GM19193 (cell line): ENCODE results near the gene PXDN.

ENCODE experiments used
- POLR2A ChIP-seq: IDR thresholded peaks from 4 replicates; pipeline ENCODE4 v1.6.1; 2011; ENCODE audit not compliant: insufficient read depth, insufficient read length; ENCODE audit errors: extremely low read depth

Gene PXDN

GRCh38 chr2:1613078-1613445, 131.3 kb downstream of the PXDN start:
- TF ChIP-seq POLR2A: no peak

DNA sequence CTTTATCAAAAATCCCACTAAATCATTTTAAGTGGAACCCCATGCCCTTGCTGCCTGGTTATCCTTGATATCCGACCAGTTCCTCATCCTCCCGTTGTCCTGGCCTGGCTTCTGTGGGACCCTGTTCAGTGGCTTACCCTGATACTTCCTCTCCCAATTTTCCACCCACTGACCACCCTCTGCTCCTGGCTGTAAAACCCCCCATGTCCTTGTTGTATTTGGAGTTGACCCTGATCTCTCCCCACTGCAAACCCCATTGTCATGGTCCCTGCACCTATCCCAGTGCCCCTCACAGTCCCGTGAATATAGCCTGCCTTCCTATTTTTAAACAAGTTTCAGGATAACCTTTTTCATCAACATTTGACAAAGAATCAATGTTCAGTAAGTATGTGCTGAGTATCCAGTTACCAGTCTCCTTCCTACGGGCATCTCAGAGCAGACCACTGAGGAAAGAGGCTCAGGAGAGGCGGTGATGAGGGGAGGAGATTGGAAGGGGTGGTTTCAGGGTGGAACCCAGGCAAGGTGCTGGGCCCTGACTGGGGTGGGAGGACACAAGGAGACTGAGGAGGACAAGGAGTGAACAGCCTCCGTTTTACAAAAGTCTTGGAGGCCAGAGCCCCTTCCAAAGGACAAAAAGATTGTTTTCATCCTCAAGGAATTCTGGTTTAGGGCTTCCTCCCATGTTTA, 131.8 kb downstream of the PXDN start:
- TF ChIP-seq POLR2A: no peak

DNA sequence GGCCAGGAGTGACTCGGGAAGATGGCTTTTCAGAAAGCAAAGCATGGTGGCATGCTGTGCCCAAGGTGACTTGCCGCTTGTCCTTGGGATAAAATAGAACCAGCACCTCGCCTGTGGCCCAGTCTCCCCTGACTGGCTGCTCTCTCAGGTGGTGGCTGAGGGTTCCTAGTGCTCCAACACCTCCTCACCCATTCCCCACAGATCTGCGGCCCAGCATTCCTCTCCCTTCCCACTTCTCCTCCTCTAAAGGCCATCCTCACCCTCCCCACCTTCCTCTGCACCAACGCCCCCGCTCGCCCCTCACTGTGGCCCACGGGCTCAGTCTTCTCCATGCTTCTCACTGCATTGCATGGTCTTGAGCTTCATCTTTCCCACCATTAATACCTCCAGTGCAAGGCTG, 132.4 kb downstream of the PXDN start:
- no peak for TF ChIP-seq POLR2A

DNA sequence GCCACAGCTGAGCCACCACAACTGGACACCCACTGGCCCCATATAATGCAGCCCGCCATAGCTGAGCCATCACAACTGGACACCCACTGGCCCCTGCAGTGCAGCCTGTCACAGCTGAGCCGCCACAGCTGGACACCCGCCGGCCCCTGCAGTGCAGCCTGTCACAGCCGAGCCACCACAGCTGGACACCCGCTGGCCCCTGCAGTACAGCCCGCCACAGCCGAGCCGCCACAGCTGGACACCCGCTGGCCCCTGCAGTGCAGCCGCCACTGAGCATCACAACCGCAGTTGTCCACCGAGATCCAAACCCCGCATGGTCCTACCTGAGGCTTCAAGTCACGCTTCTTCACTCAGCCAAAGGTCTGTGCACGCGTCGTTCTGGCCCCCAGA, 134.2 kb downstream of the PXDN start:
- TF ChIP-seq POLR2A: no peak

DNA sequence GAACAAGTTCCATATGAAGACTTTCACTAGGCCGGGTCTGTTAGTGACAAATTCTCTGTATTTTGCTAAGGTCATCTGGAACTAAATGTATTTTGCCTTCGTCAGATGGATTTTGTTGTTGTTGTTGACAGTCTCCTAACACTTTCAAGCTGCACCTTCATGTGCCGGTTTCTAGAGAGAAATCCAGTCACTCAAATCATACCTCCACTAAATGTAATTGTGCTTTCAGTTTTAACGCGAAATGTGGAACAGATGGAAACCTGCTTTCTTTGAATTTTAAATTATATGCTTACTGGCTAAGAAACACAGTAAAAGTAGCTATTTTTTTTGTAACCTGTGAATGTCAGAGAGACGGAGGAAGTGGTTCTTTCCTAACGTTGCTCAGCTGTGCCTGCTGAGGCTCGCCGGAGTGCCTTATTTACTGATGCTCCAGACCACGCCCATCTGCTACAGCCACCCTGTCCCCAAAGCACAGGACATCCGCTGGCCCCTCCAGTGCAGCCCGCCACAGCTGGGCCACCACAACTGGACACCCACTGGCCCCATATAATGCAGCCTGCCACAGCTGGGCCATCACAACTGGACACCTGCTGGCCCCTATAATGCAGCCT, 134.7 kb downstream of the PXDN start:
- TF ChIP-seq POLR2A: no peak

- no peak for TF ChIP-seq POLR2A
Observed at GRCh38 chr2:1609040-1609439, 135.3 kb downstream of the PXDN start.

DNA sequence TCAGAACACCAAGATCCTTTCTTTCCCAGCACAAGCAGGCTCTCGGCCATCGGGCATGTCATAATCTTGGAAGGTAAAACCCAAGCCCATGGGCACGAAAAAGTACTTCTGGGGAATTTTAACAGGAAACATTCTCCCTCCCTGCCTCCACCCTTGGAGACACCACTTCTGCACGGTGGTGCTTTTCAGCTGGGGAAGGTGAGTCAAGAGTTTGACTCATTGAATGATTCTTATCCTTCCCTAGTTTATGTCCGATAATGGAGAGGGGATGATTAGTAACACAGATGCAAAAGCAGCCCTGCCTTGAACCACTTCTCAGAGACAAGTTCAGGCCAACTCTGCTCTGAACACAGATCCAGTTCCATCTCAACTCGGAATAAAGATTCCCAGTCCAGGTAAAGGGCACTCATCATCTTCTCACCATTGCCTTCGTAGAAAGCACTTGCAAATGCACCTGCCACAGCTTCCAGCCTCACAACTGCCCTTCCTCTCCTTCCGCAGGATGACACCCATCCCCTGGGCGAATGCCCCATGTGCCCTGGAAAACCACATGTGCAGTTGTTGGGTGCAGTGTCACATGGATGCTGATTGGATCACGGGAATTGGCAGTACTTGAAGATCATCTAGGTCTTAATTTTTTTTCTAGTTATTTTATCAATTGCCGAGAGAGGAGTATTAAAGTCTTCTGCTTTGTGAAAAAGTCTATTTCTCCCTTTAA, 136.2 kb downstream of the PXDN start:
- TF ChIP-seq POLR2A: no peak

DNA sequence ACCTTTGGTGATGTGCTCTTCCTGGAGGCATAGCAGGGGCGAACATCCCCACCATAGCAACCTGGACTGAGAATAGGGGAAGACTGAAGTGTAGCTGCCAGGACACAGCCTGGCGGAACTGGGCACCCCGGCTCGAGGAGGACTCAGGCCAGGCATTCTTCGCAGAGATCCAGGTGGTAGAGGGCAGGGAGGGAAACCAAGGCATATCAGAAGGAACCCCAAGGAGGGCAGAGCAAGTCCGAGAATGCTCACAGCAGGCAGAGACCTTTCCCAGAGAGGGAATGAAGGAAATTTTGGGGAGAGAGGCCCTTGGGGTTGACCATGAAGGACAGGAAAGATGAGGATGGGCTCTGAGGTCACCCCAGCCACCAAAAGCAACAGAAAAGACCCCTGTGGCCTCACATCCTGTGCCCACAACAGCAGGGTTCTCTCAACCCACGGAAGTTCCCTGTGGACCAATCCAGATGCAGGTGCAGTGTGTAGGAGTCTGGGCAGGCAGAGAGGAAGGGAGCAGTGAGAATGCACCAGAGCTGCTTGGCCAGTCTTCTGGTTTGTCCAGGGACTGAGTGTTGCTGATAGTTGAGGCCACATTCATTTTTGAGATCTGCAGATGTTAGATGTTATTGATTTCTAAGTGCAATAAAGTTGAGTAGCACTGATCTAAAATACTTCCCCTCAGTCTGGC, 136.9 kb downstream of the PXDN start:
- no peak for TF ChIP-seq POLR2A

GRCh38 chr2:1606421-1607235, 137.7 kb downstream of the PXDN start:
- TF ChIP-seq POLR2A: no peak

DNA sequence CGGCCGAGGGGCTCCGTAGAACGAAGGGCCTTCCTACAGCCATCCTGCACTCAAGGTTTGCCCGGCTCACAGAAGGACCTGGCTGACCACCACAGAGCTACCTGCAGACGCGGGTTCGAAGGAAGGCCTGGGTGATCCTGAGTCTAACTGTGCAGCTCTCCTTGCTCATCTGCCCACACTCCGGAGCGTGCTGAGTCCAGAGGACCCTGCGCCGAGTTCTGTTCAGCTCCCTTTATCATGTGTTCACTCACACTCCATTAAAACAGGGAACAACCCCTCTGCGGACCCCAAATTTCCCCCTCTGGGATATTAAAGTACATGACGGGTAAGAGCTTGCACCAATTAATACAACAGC, 138.3 kb downstream of the PXDN start:
- TF ChIP-seq POLR2A: no peak

- no peak for TF ChIP-seq POLR2A
Observed at GRCh38 chr2:1605102-1606045, 138.9 kb downstream of the PXDN start.

GRCh38 chr2:1603521-1603920, 140.8 kb downstream of the PXDN start:
- TF ChIP-seq POLR2A: no peak

GRCh38 chr2:1603059-1603458, 141.3 kb downstream of the PXDN start:
- no peak for TF ChIP-seq POLR2A

DNA sequence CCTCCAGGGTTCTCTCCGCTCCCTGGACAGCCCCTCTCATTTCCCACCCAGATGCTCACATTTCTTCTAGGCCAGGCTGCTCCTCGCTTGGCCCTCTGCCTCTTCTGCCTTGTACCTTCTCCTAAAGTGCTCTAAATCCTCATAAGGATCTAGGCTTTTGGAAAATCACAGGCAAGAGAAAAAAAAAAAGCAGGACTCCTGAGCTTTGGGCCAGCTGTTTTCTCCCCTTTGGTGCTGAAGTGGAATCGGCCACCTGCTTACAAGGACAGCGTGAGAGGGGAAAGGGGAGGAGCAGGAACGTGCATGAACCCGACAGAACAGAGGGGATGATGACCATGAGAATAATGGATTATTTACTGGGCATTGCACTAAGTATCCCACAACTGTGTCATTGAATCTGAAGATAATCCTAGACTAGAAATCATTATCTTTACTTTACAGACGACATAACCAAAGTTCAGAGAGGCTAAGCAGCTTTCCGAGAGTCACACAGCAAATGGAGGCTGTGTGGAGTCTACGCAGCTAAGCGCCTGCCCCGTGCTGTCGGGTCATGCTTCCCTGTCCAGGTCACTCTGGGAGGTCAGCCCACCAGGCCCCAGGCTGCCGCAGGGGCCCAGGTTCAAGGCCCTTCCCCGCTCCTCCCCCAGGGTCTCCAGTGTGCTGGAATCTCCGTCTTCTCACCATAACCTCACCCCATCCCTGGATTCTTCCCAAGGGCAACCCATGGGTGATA, 141.9 kb downstream of the PXDN start:
- no peak for TF ChIP-seq POLR2A
